Measurements from ENCODE around the gene CCDC178. TPM values are rescaled to one million over a fixed set of nuclear protein-coding genes. Genes with fewer than 3 reads are reported as not detected.

The CCDC178 gene
- total and polyA plus RNA-seq, 2 donors = 0.24 to 1.3 TPM

DNA sequence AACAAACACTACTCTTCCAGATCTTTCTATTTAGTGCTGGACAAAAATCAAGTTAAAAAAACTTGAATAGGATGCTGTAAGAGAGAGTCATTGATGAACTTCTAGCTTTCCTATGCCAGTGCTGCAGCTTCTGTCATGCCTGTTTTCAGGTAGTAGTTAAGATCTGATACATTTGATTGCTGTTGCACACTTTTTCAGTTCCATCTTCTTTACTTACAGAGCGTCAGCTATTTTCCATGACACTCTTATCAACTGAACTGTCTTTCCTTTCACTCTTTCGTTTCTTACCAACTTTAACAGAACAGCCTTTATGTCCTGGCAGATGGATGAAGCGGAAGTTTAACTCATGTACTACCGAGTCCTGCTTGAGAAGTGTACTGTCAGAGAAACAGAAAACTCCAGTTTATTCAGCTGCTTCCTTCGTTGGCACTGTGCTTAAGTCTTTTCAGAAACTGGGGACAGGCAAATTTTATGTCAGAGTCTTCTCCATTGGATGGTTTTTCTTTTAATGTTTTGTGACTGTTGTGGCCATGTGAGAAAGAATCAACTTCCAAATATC lies 521.8 kb downstream of the CCDC178 start:
- Histone ChIP-seq H3K27me3 (ENCODE audit: control insufficient read depth in 2 of 2, insufficient read depth in 1 of 2, low read length in 1 of 2) (no peaks in the 10 kb centered on the region), H3K36me3 (ENCODE audit: control insufficient read depth in 2 of 2, insufficient read depth in 2 of 2, low read length in 1 of 2) (no peaks in the 10 kb centered on the region), H3K9me3 (ENCODE audit: control insufficient read depth in 2 of 2, insufficient read depth in 1 of 2, low read length in 1 of 2) (no peaks in the 10 kb centered on the region), H3K4me3 (ENCODE audit: low read length in 2 of 2) (no peak overlapping the region), H3K27ac (ENCODE audit: low read depth in 1 of 2, low read length in 1 of 2) (no peak overlapping the region), H3K4me1 (ENCODE audit: control insufficient read depth in 2 of 2, insufficient read depth in 2 of 2, low read length in 2 of 2) (no peaks in the 10 kb centered on the region)
- WGBS = 84% methylated on average over 5 of the region's 5 CpGs
- DNase-seq (ENCODE audit: low read depth in 6 of 9, low spot score in 9 of 9) = no peak

DNA sequence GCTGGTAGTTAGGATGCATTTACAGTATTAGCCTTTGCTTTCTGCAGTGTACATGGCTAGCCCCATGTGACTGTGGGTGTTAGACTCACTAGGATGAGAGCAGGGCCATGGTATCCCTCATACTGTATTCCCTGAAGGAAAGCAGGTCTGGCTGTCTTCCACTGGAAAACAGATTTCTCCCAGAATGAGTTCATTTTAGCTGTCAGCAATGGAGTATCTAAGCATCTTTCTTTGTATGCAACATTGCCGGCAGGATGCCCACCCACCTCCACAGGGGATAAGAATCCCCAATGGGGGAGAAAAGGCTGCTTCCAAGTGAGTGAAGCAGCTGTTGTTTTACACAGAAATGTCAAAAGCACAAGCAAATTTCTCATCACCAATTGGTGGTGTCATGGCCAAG lies 525.0 kb downstream of the CCDC178 start:
- Histone ChIP-seq H3K27ac (ENCODE audit: low read depth in 1 of 2, low read length in 1 of 2) (no peak overlapping the region), H3K9me3 (ENCODE audit: control insufficient read depth in 2 of 2, insufficient read depth in 1 of 2, low read length in 1 of 2) (no peaks in the 10 kb centered on the region), H3K27me3 (ENCODE audit: control insufficient read depth in 2 of 2, insufficient read depth in 1 of 2, low read length in 1 of 2) (no peaks in the 10 kb centered on the region), H3K4me1 (ENCODE audit: control insufficient read depth in 2 of 2, insufficient read depth in 2 of 2, low read length in 2 of 2) (no peaks in the 10 kb centered on the region), H3K36me3 (ENCODE audit: control insufficient read depth in 2 of 2, insufficient read depth in 2 of 2, low read length in 1 of 2) (no peaks in the 10 kb centered on the region), H3K4me3 (ENCODE audit: low read length in 2 of 2) (no peak overlapping the region)
- whole genome bisulfite sequencing = 74% methylated on average over 1 of the region's 1 CpG
- DNase-seq (ENCODE audit: low read depth in 6 of 9, low spot score in 9 of 9) = no peak

DNA sequence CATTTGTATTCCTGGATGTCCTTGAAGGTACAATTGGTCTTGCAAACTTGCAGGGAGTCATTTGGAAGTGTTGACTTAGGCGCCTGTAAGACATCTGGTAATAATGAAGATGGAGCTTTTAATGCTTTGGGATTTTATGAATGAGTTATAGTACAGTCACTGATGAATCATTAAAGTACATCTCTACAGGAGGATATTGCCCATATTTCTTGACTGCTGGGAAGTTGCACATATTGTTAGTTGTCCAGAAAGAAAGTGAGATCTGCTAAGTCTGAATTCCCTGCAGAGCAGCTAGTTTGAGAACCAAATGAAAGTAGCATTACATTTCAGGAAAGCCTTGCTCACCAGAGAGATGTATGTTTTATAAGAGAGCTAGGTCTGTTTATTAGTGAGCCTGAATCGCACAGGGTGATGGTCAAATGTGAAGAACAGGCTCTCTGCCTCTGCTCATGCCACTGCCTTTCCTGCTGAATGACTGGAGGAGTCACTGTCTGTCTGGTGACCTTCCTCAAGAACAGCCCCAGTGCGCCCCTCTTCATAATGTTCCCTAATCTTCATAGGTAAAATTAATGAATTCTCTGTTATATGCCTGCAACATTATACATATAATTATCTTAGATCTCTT lies 528.7 kb downstream of the CCDC178 start:
- DNase-seq (ENCODE audit: low read depth in 6 of 9, low spot score in 9 of 9) = no peak
- Histone ChIP-seq H3K4me3 (ENCODE audit: low read length in 2 of 2) (no peak overlapping the region), H3K4me1 (ENCODE audit: control insufficient read depth in 2 of 2, insufficient read depth in 2 of 2, low read length in 2 of 2) (no peaks in the 10 kb centered on the region), H3K36me3 (ENCODE audit: control insufficient read depth in 2 of 2, insufficient read depth in 2 of 2, low read length in 1 of 2) (no peaks in the 10 kb centered on the region), H3K27ac (ENCODE audit: low read depth in 1 of 2, low read length in 1 of 2) (no peak overlapping the region), H3K9me3 (ENCODE audit: control insufficient read depth in 2 of 2, insufficient read depth in 1 of 2, low read length in 1 of 2) (no peaks in the 10 kb centered on the region), H3K27me3 (ENCODE audit: control insufficient read depth in 2 of 2, insufficient read depth in 1 of 2, low read length in 1 of 2) (no peaks in the 10 kb centered on the region)
- WGBS = 94% methylated on average over 3 of the region's 3 CpGs

DNA sequence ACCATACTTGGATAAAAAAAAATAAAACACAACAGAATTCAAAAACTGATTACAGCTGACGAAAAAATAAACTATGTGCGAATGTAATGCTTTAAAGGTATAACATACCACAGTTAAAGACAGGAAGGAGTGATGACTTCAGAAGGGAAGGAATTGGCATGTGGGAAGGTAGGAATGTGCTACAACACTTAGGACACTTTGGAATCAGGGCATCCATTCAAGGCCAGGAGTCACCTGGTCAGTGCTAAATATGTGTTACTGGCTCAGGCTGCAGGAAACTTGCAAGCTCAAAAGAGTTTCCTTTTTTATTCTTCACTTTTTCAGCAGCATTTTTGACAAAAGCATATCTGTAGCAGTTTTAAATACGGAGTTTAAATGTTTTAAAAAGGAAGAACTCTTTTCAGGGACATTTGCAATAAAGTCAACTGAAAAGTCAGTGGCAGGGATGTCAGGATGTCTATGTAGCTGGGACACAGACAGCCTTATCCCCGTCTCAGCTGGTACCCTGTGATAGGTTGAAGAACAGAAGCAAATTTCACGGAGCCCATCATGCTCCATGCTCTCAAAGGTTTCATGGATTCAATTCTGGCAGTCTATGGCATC lies 529.7 kb downstream of the CCDC178 start:
- Histone ChIP-seq H3K36me3 (ENCODE audit: control insufficient read depth in 2 of 2, insufficient read depth in 2 of 2, low read length in 1 of 2) (no peaks in the 10 kb centered on the region), H3K4me1 (ENCODE audit: control insufficient read depth in 2 of 2, insufficient read depth in 2 of 2, low read length in 2 of 2) (no peaks in the 10 kb centered on the region), H3K27me3 (ENCODE audit: control insufficient read depth in 2 of 2, insufficient read depth in 1 of 2, low read length in 1 of 2) (no peaks in the 10 kb centered on the region), H3K27ac (ENCODE audit: low read depth in 1 of 2, low read length in 1 of 2) (no peak overlapping the region), H3K9me3 (ENCODE audit: control insufficient read depth in 2 of 2, insufficient read depth in 1 of 2, low read length in 1 of 2) (no peaks in the 10 kb centered on the region), H3K4me3 (ENCODE audit: low read length in 2 of 2) (no peak overlapping the region)
- WGBS = 91% methylated on average over 5 of the region's 5 CpGs
- no peak for DNase-seq (ENCODE audit: low read depth in 6 of 9, low spot score in 9 of 9)

DNA sequence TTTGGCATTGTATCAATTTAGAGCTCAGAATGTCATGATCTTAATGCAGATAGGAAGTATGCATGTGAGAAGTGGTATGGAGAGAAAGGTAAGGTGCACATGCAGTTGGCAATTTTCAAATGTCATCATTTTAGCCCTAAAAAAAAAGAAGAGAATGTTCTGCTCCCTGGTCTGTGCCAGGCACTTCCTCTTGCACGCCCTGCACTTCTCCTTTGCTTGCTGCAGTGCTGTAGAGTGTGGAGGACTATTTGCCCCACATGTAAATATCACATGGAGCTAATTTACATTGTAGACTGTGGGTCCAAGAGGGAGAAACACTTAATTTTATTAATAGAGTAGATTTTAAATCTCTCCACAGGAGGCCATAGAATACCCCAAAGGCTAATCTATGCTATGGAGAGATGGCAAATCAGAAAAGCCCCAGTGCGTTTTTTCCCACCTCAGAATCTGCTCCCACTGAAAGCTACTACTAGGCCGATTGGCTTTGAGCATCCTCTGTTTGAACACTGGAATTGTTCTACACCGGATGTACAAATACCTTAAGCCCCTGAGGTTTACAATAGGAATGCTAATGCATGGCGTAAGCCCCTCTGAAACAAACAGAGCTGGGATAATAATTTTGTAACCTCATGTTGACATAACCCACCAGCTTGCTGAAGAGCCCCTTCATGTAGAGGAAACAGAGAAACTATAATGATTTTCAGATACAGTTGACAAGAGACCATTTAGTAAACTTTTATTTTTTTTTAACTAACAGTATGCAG lies 530.5 kb downstream of the CCDC178 start:
- no peaks in the 10 kb centered on the region for H3K9me3 ChIP-seq (ENCODE audit: control insufficient read depth in 2 of 2, insufficient read depth in 1 of 2, low read length in 1 of 2)
- no peaks in the 10 kb centered on the region for H3K27me3 ChIP-seq (ENCODE audit: control insufficient read depth in 2 of 2, insufficient read depth in 1 of 2, low read length in 1 of 2)
- H3K27ac ChIP-seq (ENCODE audit: low read depth in 1 of 2, low read length in 1 of 2) = no peak overlapping the region
- WGBS = 72% methylated on average over 5 of the region's 5 CpGs
- no peak overlapping the region for H3K4me3 ChIP-seq (ENCODE audit: low read length in 2 of 2)
- no peaks in the 10 kb centered on the region for H3K4me1 ChIP-seq (ENCODE audit: control insufficient read depth in 2 of 2, insufficient read depth in 2 of 2, low read length in 2 of 2)
- DNase-seq (ENCODE audit: low read depth in 6 of 9, low spot score in 9 of 9) = no peak
- H3K36me3 ChIP-seq (ENCODE audit: control insufficient read depth in 2 of 2, insufficient read depth in 2 of 2, low read length in 1 of 2) = no peaks in the 10 kb centered on the region

DNA sequence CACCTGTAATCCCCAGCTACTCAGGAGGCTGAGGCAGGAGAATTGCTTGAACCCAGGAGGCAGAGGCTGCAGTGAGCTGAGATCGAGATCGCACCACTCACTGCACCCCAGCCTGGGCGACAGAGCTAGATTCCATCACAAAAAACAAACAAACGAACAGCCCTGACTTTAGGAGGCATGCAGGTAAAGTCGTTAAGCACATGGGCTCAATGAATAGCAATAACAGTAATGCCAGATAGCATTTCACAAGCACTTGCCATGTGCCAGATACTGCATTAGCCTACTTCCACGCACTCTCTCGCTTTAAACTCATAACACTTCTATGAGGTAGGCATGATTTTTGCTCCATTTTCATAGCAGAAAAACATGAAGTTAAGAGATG lies 532.1 kb downstream of the CCDC178 start:
- no peaks in the 10 kb centered on the region for H3K27me3 ChIP-seq (ENCODE audit: control insufficient read depth in 2 of 2, insufficient read depth in 1 of 2, low read length in 1 of 2)
- no peak overlapping the region for H3K4me3 ChIP-seq (ENCODE audit: low read length in 2 of 2)
- no peaks in the 10 kb centered on the region for H3K4me1 ChIP-seq (ENCODE audit: control insufficient read depth in 2 of 2, insufficient read depth in 2 of 2, low read length in 2 of 2)
- 93% methylated on average over 7 of the region's 7 CpGs for WGBS
- H3K27ac ChIP-seq (ENCODE audit: low read depth in 1 of 2, low read length in 1 of 2) = no peak overlapping the region
- no peak for DNase-seq (ENCODE audit: low read depth in 6 of 9, low spot score in 9 of 9)
- H3K9me3 ChIP-seq (ENCODE audit: control insufficient read depth in 2 of 2, insufficient read depth in 1 of 2, low read length in 1 of 2) = no peaks in the 10 kb centered on the region
- H3K36me3 ChIP-seq (ENCODE audit: control insufficient read depth in 2 of 2, insufficient read depth in 2 of 2, low read length in 1 of 2) = no peaks in the 10 kb centered on the region

DNA sequence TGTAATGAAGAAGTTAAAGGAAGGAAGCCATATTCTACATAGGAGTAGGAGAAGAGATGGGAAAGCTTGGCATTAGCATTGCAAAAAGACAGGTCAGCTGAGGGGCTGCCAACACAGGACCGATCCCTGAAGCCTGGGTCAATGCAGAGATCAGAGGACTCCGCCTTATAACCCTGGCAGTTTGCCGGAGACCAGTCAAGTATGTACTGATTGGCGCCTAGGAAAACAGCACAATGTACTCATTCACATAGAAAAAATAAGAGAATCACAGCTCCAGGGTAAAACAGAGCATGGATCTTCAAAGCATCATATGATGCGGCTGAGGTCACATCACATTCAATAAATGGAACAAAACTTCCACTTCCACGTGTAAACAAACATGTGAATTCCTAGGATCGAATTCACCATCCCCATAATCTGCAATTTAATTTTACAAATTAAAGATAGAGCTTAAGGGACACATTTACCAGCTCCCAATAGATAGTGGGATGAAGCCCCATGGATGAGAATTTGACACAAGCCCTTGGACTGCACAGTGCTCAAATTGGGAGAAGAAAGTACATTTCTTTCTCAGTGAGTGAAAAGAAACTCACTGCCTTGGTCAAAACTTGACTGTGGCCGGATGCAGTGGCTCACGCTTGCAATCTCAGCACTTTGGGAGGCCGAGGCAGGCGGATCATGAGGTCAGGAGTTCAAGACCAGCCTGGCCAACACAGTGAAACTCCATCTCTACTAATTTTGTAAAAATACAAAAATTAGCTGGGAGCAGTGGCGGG lies 532.7 kb downstream of the CCDC178 start:
- Histone ChIP-seq H3K9me3 (ENCODE audit: control insufficient read depth in 2 of 2, insufficient read depth in 1 of 2, low read length in 1 of 2) (no peaks in the 10 kb centered on the region), H3K4me3 (ENCODE audit: low read length in 2 of 2) (no peak overlapping the region), H3K27me3 (ENCODE audit: control insufficient read depth in 2 of 2, insufficient read depth in 1 of 2, low read length in 1 of 2) (no peaks in the 10 kb centered on the region), H3K36me3 (ENCODE audit: control insufficient read depth in 2 of 2, insufficient read depth in 2 of 2, low read length in 1 of 2) (no peaks in the 10 kb centered on the region), H3K27ac (ENCODE audit: low read depth in 1 of 2, low read length in 1 of 2) (no peak overlapping the region), H3K4me1 (ENCODE audit: control insufficient read depth in 2 of 2, insufficient read depth in 2 of 2, low read length in 2 of 2) (no peaks in the 10 kb centered on the region)
- WGBS = 93% methylated on average over 12 of the region's 12 CpGs
- DNase-seq (ENCODE audit: low read depth in 6 of 9, low spot score in 9 of 9) = no peak

DNA sequence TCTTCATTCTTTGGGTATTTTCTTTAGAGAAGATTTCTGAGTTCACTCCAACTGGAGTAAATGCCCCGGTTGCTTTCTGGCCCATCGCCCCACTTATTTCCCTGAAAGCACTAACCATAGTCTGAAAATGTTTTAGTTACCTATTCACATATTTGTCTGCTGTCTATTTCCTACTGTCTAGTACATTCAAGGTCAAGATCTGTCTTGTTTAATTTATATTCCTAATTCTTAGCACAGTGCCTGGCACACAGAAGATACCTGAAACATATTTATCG lies 533.3 kb downstream of the CCDC178 start:
- H3K27me3 ChIP-seq (ENCODE audit: control insufficient read depth in 2 of 2, insufficient read depth in 1 of 2, low read length in 1 of 2) = no peaks in the 10 kb centered on the region
- no peaks in the 10 kb centered on the region for H3K9me3 ChIP-seq (ENCODE audit: control insufficient read depth in 2 of 2, insufficient read depth in 1 of 2, low read length in 1 of 2)
- H3K27ac ChIP-seq (ENCODE audit: low read depth in 1 of 2, low read length in 1 of 2) = no peak overlapping the region
- no peaks in the 10 kb centered on the region for H3K36me3 ChIP-seq (ENCODE audit: control insufficient read depth in 2 of 2, insufficient read depth in 2 of 2, low read length in 1 of 2)
- WGBS = 94% methylated on average over 3 of the region's 3 CpGs
- H3K4me1 ChIP-seq (ENCODE audit: control insufficient read depth in 2 of 2, insufficient read depth in 2 of 2, low read length in 2 of 2) = no peaks in the 10 kb centered on the region
- no peak overlapping the region for H3K4me3 ChIP-seq (ENCODE audit: low read length in 2 of 2)
- no peak for DNase-seq (ENCODE audit: low read depth in 6 of 9, low spot score in 9 of 9)

All from thymus (tissue), 11 donors.